CD4-positive, CD25-positive, alpha-beta regulatory T cell (primary cell): ENCODE results near the gene FSD2. TPM values are rescaled to one million over a fixed set of nuclear protein-coding genes. Genes with fewer than 3 reads are reported as not detected.

Source experiments
- ATAC-seq, 2 donors: fragments of 150-1000 bp; cut with Tn5 transposase; one replicate each; pipeline ENCODE4 v1.10.0; 2021; ENCODE audit warnings: low read depth in 2 of 2, moderate number of reproducible peaks in 2 of 2, moderate library complexity in 1 of 2
- DNase-seq, 3 donors: peaks; one replicate each; pipeline versions ENCODE4 v3.0.0 to v3.0.0-alpha.2; 2012 to 2022; ENCODE audit warnings: mixed read lengths in 1 of 3
- H3K27ac ChIP-seq: one replicate; pipeline ENCODE4 v1.7.0; 2013; ENCODE audit warnings: mild to moderate bottlenecking, low read length; ENCODE audit not compliant: insufficient read depth, poor library complexity, severe bottlenecking
- H3K27me3 ChIP-seq: one replicate; pipeline ENCODE4 v1.7.0; 2013; ENCODE audit warnings: low read length; ENCODE audit not compliant: control insufficient read depth, insufficient read depth
- H3K36me3 ChIP-seq: one replicate; pipeline ENCODE4 v1.7.0; 2013; ENCODE audit warnings: mild to moderate bottlenecking, low read length, moderate library complexity; ENCODE audit not compliant: control insufficient read depth, insufficient read depth
- H3K4me1 ChIP-seq: 2 replicates; pipeline ENCODE4 v1.7.0; 2013; ENCODE audit warnings: mild to moderate bottlenecking, low read length; ENCODE audit not compliant: insufficient read depth, control insufficient read depth, poor library complexity, severe bottlenecking
- H3K4me3 ChIP-seq: one replicate; pipeline ENCODE4 v1.7.0; 2013; ENCODE audit warnings: low read depth, mild to moderate bottlenecking, low read length, moderate library complexity
- H3K9me3 ChIP-seq, 2 experiments: 1 replicate in 1 of 2; 2 replicates in 1 of 2; pipeline ENCODE4 v1.7.0; 2013; ENCODE audit warnings: low read length in 2 of 2, mild to moderate bottlenecking in 1 of 2, moderate library complexity in 1 of 2; ENCODE audit not compliant: control insufficient read depth in 2 of 2
- H3K27ac Mint-ChIP-seq, 3 donors: one replicate each; pipeline ENCODE4 v1.8.0; 2020 to 2022; ENCODE audit warnings: mild to moderate bottlenecking in 3 of 3, mixed read lengths in 3 of 3, moderate library complexity in 2 of 3
- H3K27me3 Mint-ChIP-seq: one replicate; pipeline ENCODE4 v1.8.0; 2022; ENCODE audit warnings: mild to moderate bottlenecking, mixed read lengths
- H3K36me3 Mint-ChIP-seq: one replicate; pipeline ENCODE4 v1.8.0; 2020; ENCODE audit warnings: mixed read lengths
- H3K4me1 Mint-ChIP-seq, 4 donors: one replicate each; pipeline ENCODE4 v1.8.0; 2020 to 2022; ENCODE audit warnings: mixed read lengths in 4 of 4, mild to moderate bottlenecking in 1 of 4
- H3K4me3 Mint-ChIP-seq, 4 donors: one replicate each; pipeline ENCODE4 v1.8.0; 2020 to 2022; ENCODE audit warnings: mild to moderate bottlenecking in 4 of 4, mixed read lengths in 4 of 4, moderate library complexity in 3 of 4
- H3K9me3 Mint-ChIP-seq, 7 donors: one replicate each; pipeline ENCODE4 v1.8.0; 2020 to 2022; ENCODE audit warnings: mixed read lengths in 7 of 7, mild to moderate bottlenecking in 3 of 7, moderate library complexity in 2 of 7
- polyA plus RNA-seq, 4 donors: library from polyadenylated mRNA; unstranded; fragments of 300-500 nt; fragmentation: Illumina TruSeq; gene quantifications; one replicate each; pipeline ENCODE4 v1.2.3, GENCODE V29; 2021
- total RNA-seq: library from RNA; stranded (reverse); gene quantifications from one replicate; pipeline ENCODE4 v1.2.3, GENCODE V29; 2022

FSD2 gene
- total and polyA plus RNA-seq, 5 donors from 2014 or later = 0.06 to 0.09 TPM; not detected in 3

GRCh38 chr15:82849556-82850512, 44.0 kb upstream of the FSD2 start:
- Mint-ChIP-seq H3K9me3 (no peaks in the 10 kb centered on the region), H3K4me1 (peaks cover 0 to 10% (median 4%) of the 10 kb centered on the region in 4 donors), H3K4me3 (no peak overlapping the region), H3K27ac (no peak overlapping the region), H3K36me3 (no peaks in the 10 kb centered on the region), H3K27me3 (no peaks in the 10 kb centered on the region)
- DNase-seq (peak in 1 of 3 donors; percentile 67), ATAC-seq (peak in 1 of 2 donors; percentile 26)
- Histone ChIP-seq H3K4me3 (no peak overlapping the region), H3K27ac (no peak overlapping the region), H3K36me3 (no peaks in the 10 kb centered on the region), H3K4me1 (no peaks in the 10 kb centered on the region), H3K9me3 (no peaks in the 10 kb centered on the region), H3K27me3 (no peaks in the 10 kb centered on the region)

- no peak overlapping the region for H3K27ac ChIP-seq
- H3K36me3 Mint-ChIP-seq = no peaks in the 10 kb centered on the region
- H3K9me3 ChIP-seq = no peaks in the 10 kb centered on the region
- H3K27ac Mint-ChIP-seq = no peak overlapping the region
- no peaks in the 10 kb centered on the region for H3K27me3 Mint-ChIP-seq
- ATAC-seq (no peak), DNase-seq (no peak)
- no peak overlapping the region for H3K4me3 ChIP-seq
- H3K4me1 ChIP-seq = no peaks in the 10 kb centered on the region
- H3K9me3 Mint-ChIP-seq = peaks cover 0 to 3% (median 0%) of the 10 kb centered on the region in 7 donors
- H3K27me3 ChIP-seq = peaks cover 1% of the 10 kb centered on the region
- no peaks in the 10 kb centered on the region for H3K36me3 ChIP-seq
- no peak overlapping the region for H3K4me3 Mint-ChIP-seq
- H3K4me1 Mint-ChIP-seq = peaks cover 0 to 11% (median 5%) of the 10 kb centered on the region in 4 donors
These were observed 42.5 kb upstream of the FSD2 start for GRCh38 chr15:82848241-82848993.

GRCh38 chr15:82847703-82848102, 41.8 kb upstream of the FSD2 start:
- Histone ChIP-seq H3K4me3 (no peak overlapping the region), H3K27ac (no peak overlapping the region), H3K27me3 (peaks cover 1% of the 10 kb centered on the region), H3K4me1 (no peaks in the 10 kb centered on the region), H3K36me3 (no peaks in the 10 kb centered on the region), H3K9me3 (no peaks in the 10 kb centered on the region)
- H3K27ac Mint-ChIP-seq = no peak overlapping the region
- no peaks in the 10 kb centered on the region for H3K27me3 Mint-ChIP-seq
- H3K4me1 Mint-ChIP-seq = peaks cover 0 to 8% (median 5%) of the 10 kb centered on the region in 4 donors
- H3K9me3 Mint-ChIP-seq = peaks cover 0 to 3% (median 0%) of the 10 kb centered on the region in 7 donors
- ATAC-seq (no peak), DNase-seq (no peak)
- no peak overlapping the region for H3K4me3 Mint-ChIP-seq
- H3K36me3 Mint-ChIP-seq = no peaks in the 10 kb centered on the region

GRCh38 chr15:82846621-82847020, 40.8 kb upstream of the FSD2 start:
- H3K9me3 ChIP-seq = no peaks in the 10 kb centered on the region
- H3K27me3 Mint-ChIP-seq = no peaks in the 10 kb centered on the region
- no peak overlapping the region for H3K27ac Mint-ChIP-seq
- H3K36me3 Mint-ChIP-seq = no peaks in the 10 kb centered on the region
- DNase-seq (no peak), ATAC-seq (no peak)
- peaks cover 1% of the 10 kb centered on the region for H3K27me3 ChIP-seq
- no peak overlapping the region for H3K4me3 ChIP-seq
- no peaks in the 10 kb centered on the region for H3K4me1 ChIP-seq
- H3K4me3 Mint-ChIP-seq = no peak overlapping the region
- H3K36me3 ChIP-seq = no peaks in the 10 kb centered on the region
- peaks cover 0 to 3% (median 0%) of the 10 kb centered on the region in 7 donors for H3K9me3 Mint-ChIP-seq
- H3K4me1 Mint-ChIP-seq = peaks cover 0 to 8% (median 5%) of the 10 kb centered on the region in 4 donors
- no peak overlapping the region for H3K27ac ChIP-seq

- peaks cover 1% of the 10 kb centered on the region for H3K27me3 ChIP-seq
- no peaks in the 10 kb centered on the region for H3K9me3 ChIP-seq
- H3K4me3 Mint-ChIP-seq = no peak overlapping the region
- no peaks in the 10 kb centered on the region for H3K4me1 ChIP-seq
- no peaks in the 10 kb centered on the region for H3K36me3 Mint-ChIP-seq
- H3K27me3 Mint-ChIP-seq = no peaks in the 10 kb centered on the region
- H3K27ac Mint-ChIP-seq = no peak overlapping the region
- ATAC-seq = no peak
- no peak overlapping the region for H3K27ac ChIP-seq
- peaks cover 0 to 3% (median 0%) of the 10 kb centered on the region in 7 donors for H3K9me3 Mint-ChIP-seq
- H3K36me3 ChIP-seq = no peaks in the 10 kb centered on the region
- no peak overlapping the region for H3K4me3 ChIP-seq
- no peak for DNase-seq
- peaks cover 0 to 8% (median 5%) of the 10 kb centered on the region in 4 donors for H3K4me1 Mint-ChIP-seq
These were observed 39.8 kb upstream of the FSD2 start for GRCh38 chr15:82845686-82846085.

- peaks cover 0 to 3% (median 0%) of the 10 kb centered on the region in 7 donors for H3K9me3 Mint-ChIP-seq
- no peaks in the 10 kb centered on the region for H3K36me3 ChIP-seq
- no peak for DNase-seq
- H3K4me3 ChIP-seq = no peak overlapping the region
- H3K27ac Mint-ChIP-seq = peak overlapping the region in 1 of 3 donors; percentile 57
- H3K9me3 ChIP-seq = no peaks in the 10 kb centered on the region
- H3K27ac ChIP-seq = no peak overlapping the region
- H3K36me3 Mint-ChIP-seq = peaks cover 4% of the 10 kb centered on the region
- no peaks in the 10 kb centered on the region for H3K4me1 ChIP-seq
- no peak overlapping the region for H3K4me3 Mint-ChIP-seq
- H3K27me3 ChIP-seq = peaks cover 1% of the 10 kb centered on the region
- no peaks in the 10 kb centered on the region for H3K27me3 Mint-ChIP-seq
- ATAC-seq = no peak
- peaks cover 0 to 6% (median 2%) of the 10 kb centered on the region in 4 donors for H3K4me1 Mint-ChIP-seq
These were observed 37.7 kb upstream of the FSD2 start for GRCh38 chr15:82843566-82843965.

GRCh38 chr15:82840166-82840565, 34.3 kb upstream of the FSD2 start:
- Mint-ChIP-seq H3K4me1 (peaks cover 0 to 9% (median 5%) of the 10 kb centered on the region in 4 donors), H3K4me3 (no peak overlapping the region), H3K9me3 (peaks cover 0 to 6% (median 2%) of the 10 kb centered on the region in 7 donors), H3K27ac (no peak overlapping the region), H3K27me3 (no peaks in the 10 kb centered on the region), H3K36me3 (peaks cover 33% of the 10 kb centered on the region)
- no peak for ATAC-seq
- H3K4me3 ChIP-seq = no peak overlapping the region
- DNase-seq = no peak
- H3K36me3 ChIP-seq = peaks cover 23% of the 10 kb centered on the region
- no peaks in the 10 kb centered on the region for H3K9me3 ChIP-seq
- peaks cover 1% of the 10 kb centered on the region for H3K27me3 ChIP-seq
- no peak overlapping the region for H3K27ac ChIP-seq
- no peaks in the 10 kb centered on the region for H3K4me1 ChIP-seq
